Fibroblast of lung (primary cell): ENCODE results near the gene KIF19. TPM values are rescaled to one million over a fixed set of nuclear protein-coding genes. Genes with fewer than 3 reads are reported as not detected.

ENCODE experiments used
- DNase-seq, 2 donors: peaks; one replicate each; pipeline versions ENCODE4 v3.0.0 to v3.0.0-alpha.2; 2010; ENCODE audit warnings: low read depth in 2 of 2
- H2AFZ ChIP-seq: 2 replicates; pipeline ENCODE4 v1.5.1; 2012; ENCODE audit warnings: low read length, control low read depth, inconsistent platforms
- H3K27ac ChIP-seq: 2 replicates; pipeline ENCODE4 v1.5.1; 2011; ENCODE audit warnings: low read length, control low read depth; ENCODE audit not compliant: insufficient read depth
- H3K27me3 ChIP-seq: 2 replicates; pipeline ENCODE4 v1.5.1; 2011; ENCODE audit warnings: mild to moderate bottlenecking, low read length; ENCODE audit not compliant: control insufficient read depth, insufficient read depth
- H3K36me3 ChIP-seq: 2 replicates; pipeline ENCODE4 v1.5.1; 2011; ENCODE audit warnings: low read length; ENCODE audit not compliant: control insufficient read depth, insufficient read depth
- H3K4me1 ChIP-seq: 2 replicates; pipeline ENCODE4 v1.5.1; 2011; ENCODE audit warnings: low read length; ENCODE audit not compliant: control insufficient read depth, insufficient read depth; ENCODE audit errors: extremely low read depth
- H3K4me2 ChIP-seq: 2 replicates; pipeline ENCODE4 v1.5.1; 2011; ENCODE audit warnings: low read length, control low read depth; ENCODE audit not compliant: insufficient read depth; ENCODE audit errors: extremely low read depth
- H3K4me3 ChIP-seq, 4 experiments: fragments of 200-600 bp in 1 of 4; sonication (generic) in 1 of 4; replicated peaks in 1 of 4; 2 replicates each; pipeline ENCODE4 v1.5.1; 2011 to 2016; ENCODE audit warnings: low read length in 4 of 4, low read depth in 3 of 4, mild to moderate bottlenecking in 3 of 4, control low read depth in 2 of 4, inconsistent platforms in 1 of 4, mixed read lengths in 1 of 4; ENCODE audit not compliant: insufficient read depth in 1 of 4; ENCODE audit errors: control extremely low read depth in 1 of 4
- H3K79me2 ChIP-seq: 2 replicates; pipeline ENCODE4 v1.5.1; 2012; ENCODE audit warnings: mild to moderate bottlenecking, low read length, inconsistent platforms; ENCODE audit not compliant: control insufficient read depth, insufficient read depth
- H3K9ac ChIP-seq: 2 replicates; pipeline ENCODE4 v1.5.1; 2011; ENCODE audit warnings: mild to moderate bottlenecking, low read length, control low read depth; ENCODE audit not compliant: insufficient read depth
- H3K9me3 ChIP-seq: 2 replicates; pipeline ENCODE4 v1.5.1; 2012; ENCODE audit warnings: low read depth, low read length; ENCODE audit not compliant: control insufficient read depth, insufficient read depth
- H4K20me1 ChIP-seq: 2 replicates; pipeline ENCODE4 v1.5.1; 2011; ENCODE audit warnings: low read length; ENCODE audit not compliant: control insufficient read depth, insufficient read depth; ENCODE audit errors: extremely low read depth
- CTCF ChIP-seq, 2 donors: IDR thresholded peaks in 1 of 2; conservative IDR thresholded peaks in 1 of 2; 1 replicate in 1 of 2; 2 replicates in 1 of 2; pipeline ENCODE4 v1.5.1; 2011 to 2012; ENCODE audit warnings: low read length in 2 of 2, control low read depth in 1 of 2, inconsistent platforms in 1 of 2, low read depth in 1 of 2, mild to moderate bottlenecking in 1 of 2
- EZH2 ChIP-seq: IDR thresholded peaks from 2 replicates; pipeline ENCODE4 v1.5.1; 2012; ENCODE audit warnings: low read length, control low read depth, mild to moderate bottlenecking; ENCODE audit errors: missing control alignments
- polyA plus RNA-seq, 2 donors: library from polyadenylated mRNA; depleted of rRNA in 1 of 2; stranded (reverse) in 1 of 2; unstranded in 1 of 2; fragments of >200 nt; gene quantifications; 2 replicates each; pipeline ENCODE4 v1.2.1, GENCODE V29; 2011 to 2012; ENCODE audit warnings: missing spikeins in 1 of 2
- total RNA-seq: library from RNA; depleted of rRNA; stranded (reverse); fragments of >200 nt; gene quantifications from 2 replicates; pipeline ENCODE4 v1.2.1, GENCODE V29; 2014

KIF19 gene
- total and polyA plus RNA-seq, 2 donors (not counting 1 experiment from before 2014, with no cell fraction given) = under 0.01 TPM; not detected in 1

DNA sequence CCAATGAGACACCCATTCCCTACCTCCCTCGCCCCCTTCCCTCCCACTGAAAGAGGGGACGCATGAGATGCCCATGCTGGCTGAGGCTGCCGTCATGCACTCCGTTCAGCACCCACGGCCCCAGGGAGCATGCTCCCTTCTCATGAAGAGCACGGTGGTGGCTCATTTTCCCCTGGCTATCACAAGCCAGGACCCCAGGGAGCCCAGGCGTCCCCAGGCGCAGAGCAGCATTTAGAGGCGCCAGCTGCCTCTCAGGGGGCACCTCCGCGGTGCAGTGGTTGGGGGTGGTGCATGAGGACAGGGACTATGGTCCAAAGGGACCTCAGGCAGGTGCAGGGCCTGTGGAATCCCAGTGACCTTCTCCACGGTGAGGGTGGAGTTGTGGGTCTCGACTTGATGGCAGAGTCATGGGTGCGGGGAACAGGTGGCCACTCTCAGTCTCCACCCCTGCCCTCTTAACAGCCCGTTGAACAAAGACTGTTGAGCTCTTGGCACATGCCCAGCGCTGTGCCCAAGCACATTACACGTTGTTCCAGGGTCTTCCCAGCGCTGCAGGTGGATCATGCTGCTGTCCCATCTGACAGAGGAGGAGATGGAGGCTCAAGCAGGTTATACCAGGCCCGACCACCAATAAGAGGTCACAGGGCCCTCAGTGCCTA lies 13.6 kb downstream of the KIF19 start:
- no peak for DNase-seq
- Histone ChIP-seq H3K36me3 (no peaks in the 10 kb centered on the region), H3K4me2 (no peak overlapping the region), H3K4me3 (no peak overlapping the region), H4K20me1 (no peaks in the 10 kb centered on the region), H3K27me3 (no peaks in the 10 kb centered on the region), H3K9me3 (no peaks in the 10 kb centered on the region), H3K9ac (no peak overlapping the region), H3K79me2 (no peaks in the 10 kb centered on the region), H3K4me1 (no peaks in the 10 kb centered on the region), H3K27ac (no peak overlapping the region), H2AFZ (no peak overlapping the region)
- TF ChIP-seq EZH2 = no peak
- TF ChIP-seq CTCF (conservative IDR thresholded peaks at IDR 0.05 in 1 of 2, IDR thresholded peaks at IDR 0.05 in 1 of 2; ENCODE audit: low read depth in 1 of 2, low read length in 2 of 2) = no peak

DNA sequence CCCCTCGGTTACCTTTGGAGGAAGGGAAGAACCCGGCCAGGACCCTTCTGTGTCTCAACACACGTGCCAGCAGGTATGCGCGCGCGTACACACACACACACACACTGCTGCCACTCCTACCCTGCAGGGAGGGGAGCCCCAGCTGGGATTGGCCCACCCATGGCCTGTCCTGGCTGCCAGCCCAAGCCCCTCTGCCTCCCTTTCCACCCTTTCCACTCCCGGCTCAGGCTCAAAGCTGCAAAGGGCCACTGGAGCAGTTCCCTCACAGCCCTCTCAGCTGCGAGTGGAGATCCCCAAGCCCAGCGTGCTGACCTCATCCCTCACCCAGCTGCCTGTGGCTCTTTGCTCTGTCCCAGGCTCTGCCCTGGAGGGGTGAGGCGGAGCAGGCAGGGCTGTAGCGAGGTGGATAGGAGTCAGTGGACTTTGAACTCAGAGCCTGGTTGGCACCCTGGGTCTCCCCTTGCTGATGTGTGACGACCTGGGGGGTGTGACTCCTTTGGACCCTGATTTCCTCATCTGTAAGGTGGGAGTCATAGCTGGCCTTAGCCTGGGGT lies 14.5 kb downstream of the KIF19 start:
- Histone ChIP-seq H3K27me3 (no peaks in the 10 kb centered on the region), H3K36me3 (no peaks in the 10 kb centered on the region), H4K20me1 (no peaks in the 10 kb centered on the region), H3K4me2 (no peak overlapping the region), H3K27ac (no peak overlapping the region), H2AFZ (no peak overlapping the region), H3K4me1 (no peaks in the 10 kb centered on the region), H3K79me2 (no peaks in the 10 kb centered on the region), H3K9me3 (no peaks in the 10 kb centered on the region), H3K4me3 (no peak overlapping the region), H3K9ac (no peak overlapping the region)
- TF ChIP-seq CTCF (conservative IDR thresholded peaks at IDR 0.05 in 1 of 2, IDR thresholded peaks at IDR 0.05 in 1 of 2; ENCODE audit: low read depth in 1 of 2, low read length in 2 of 2) = no peak
- no peak for TF ChIP-seq EZH2
- DNase-seq = no peak

DNA sequence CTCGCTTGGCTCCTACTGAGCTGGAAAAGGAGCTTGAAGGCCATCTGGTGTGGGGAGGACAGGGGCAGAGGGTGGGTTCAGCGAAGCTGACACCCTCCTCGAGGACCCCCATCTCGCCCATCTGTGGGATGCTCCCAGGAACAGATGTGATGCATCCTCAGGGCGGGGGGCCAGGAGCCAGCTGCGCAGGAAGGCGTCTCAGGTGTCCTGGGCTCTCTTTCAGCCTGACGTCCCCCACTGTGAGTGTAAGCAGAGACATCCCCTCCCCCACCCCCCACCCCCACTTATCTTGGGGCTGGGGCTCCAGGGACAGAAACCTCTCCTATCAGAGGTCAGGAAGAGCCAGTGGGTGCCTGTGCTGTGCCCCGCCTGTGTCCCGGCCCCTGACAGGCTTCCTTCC lies 16.2 kb downstream of the KIF19 start:
- Histone ChIP-seq H3K27me3 (no peaks in the 10 kb centered on the region), H3K27ac (no peak overlapping the region)
- TF ChIP-seq EZH2 = no peak
- TF ChIP-seq CTCF (conservative IDR thresholded peaks at IDR 0.05 in 1 of 2, IDR thresholded peaks at IDR 0.05 in 1 of 2; ENCODE audit: low read depth in 1 of 2, low read length in 2 of 2) = no peak

More for the DNA sequence above, 16.2 kb downstream of the KIF19 start:
- no peaks in the 10 kb centered on the region for H3K4me1 ChIP-seq
- no peaks in the 10 kb centered on the region for H3K9me3 ChIP-seq
- no peak overlapping the region for H3K9ac ChIP-seq
- no peak overlapping the region for H3K4me2 ChIP-seq
- H3K36me3 ChIP-seq = no peaks in the 10 kb centered on the region
- no peak for DNase-seq
- H3K79me2 ChIP-seq = no peaks in the 10 kb centered on the region
- H2AFZ ChIP-seq = no peak overlapping the region
- H4K20me1 ChIP-seq = no peaks in the 10 kb centered on the region
- no peak overlapping the region for H3K4me3 ChIP-seq
